Forelimb muscle (tissue), 1 donor: ENCODE results near the gene RAB20. TPM values are rescaled to one million over a fixed set of nuclear protein-coding genes. Genes with fewer than 3 reads are reported as not detected.
A peak's percentile ranks its signal among the peaks of the same experiment; 100 is the strongest.
"Not testable (repeated sequence)": the region's sequence is repeated elsewhere in the genome, so short reads cannot be mapped to it uniquely, and the experiment has no call there.

Experiments
- DNase-seq: peaks from one replicate; pipeline ENCODE4 v3.0.0-alpha.2; 2013; ENCODE audit warnings: low read depth
- polyA plus RNA-seq: library from polyadenylated mRNA; unstranded; fragments of 120-200 nt; gene quantifications from one replicate; pipeline ENCODE4 v1.2.1, GENCODE V29; 2013; ENCODE audit not compliant: insufficient read length

The RAB20 gene, protein sequence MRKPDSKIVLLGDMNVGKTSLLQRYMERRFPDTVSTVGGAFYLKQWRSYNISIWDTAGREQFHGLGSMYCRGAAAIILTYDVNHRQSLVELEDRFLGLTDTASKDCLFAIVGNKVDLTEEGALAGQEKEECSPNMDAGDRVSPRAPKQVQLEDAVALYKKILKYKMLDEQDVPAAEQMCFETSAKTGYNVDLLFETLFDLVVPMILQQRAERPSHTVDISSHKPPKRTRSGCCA
- polyA plus RNA-seq: 1.8 TPM

DNA sequence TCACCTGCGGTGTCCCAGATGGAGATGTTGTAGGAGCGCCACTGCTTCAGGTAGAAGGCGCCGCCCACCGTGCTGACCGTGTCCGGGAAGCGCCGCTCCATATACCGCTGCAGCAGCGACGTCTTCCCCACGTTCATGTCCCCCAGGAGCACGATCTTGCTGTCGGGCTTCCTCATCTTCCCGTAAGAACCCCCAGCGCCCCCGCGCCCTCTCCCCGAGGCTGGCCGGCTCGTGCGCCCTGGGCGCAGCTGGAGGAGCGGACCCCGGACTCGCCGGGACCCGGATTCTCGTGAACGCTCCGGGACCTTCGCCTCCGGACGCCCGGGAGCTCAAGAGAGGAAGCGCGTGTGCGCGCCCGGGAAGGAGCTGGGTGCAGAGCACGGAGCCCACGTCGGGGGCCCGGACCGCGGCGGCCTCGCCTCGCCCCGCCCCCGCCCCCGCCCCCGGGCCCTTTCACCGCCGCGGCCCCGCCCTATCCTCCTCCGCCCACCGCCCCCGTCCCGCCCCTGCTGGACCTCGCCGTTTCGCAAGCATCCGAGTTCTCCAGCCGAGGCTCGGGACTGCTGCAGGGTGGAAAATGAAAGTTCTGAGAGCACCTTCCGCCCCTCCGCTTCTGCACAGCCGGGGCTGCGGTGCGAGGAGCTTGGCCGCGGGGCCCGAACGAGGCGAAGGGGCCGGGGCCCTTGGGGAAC is at the start of gene RAB20:
Gene RAB20, minus strand, starts transcription at position 379 of the 692 bp plus-strand sequence. Its CDS starts 203 bp downstream, at position 176.
- peak; percentile 31 for DNase-seq

DNA sequence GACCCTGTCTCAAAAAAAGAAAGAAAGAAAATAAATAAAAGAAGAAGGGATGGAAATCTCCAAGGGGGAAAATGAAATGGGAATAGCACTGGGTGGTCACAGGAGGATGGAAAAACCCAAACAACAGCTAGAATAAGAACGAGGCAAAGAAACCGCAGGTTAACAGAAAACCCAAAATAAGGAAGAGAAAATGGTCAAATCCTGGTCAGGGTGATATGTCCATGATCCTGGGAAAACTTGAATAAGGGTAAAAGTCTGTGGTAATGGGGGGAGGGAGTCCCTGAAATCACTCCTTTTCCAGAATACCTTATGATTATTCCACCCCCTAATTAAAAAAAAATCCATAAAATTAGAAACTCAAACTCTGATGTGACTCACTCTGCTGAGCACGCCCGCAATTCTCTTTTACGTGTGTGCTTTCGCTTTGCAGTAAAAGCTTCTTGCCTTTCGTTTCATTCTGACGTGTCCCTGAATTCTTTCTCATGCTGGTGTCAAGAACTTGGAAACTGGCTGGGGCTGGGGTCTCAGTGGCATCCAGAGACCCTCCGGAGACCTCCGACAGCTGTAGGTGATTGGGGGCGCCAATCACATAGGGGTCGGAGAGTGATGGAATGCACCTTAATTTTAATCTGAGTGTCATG is 49.6 kb upstream of the RAB20 start:
- no peak for DNase-seq

DNA sequence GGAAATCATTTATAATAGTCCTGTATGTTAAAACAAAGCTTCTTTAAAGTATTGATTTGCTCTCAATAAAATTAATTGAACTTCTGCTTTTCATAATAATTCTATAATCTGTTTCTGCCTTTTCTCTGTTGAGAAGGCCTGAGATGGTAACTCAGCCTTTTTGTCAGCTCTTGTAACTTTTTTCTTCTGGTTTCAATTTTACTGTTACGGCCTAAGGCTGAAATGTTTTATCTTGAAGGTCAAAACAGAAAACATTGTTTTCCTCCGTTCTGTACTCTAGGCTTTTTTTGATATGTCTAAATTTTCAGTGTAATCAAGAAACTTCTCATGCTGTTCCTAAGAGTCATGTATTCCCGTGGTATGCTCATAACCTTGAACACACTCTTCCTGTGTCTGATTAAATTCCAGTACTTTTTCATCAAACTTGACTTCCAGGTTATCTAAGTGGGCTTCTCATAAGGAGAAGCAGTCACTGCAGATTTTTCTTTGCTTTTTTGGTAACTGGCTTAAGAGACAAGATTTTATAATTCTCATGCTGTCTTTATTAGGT is 46.2 kb upstream of the RAB20 start:
- DNase-seq: no peak

DNA sequence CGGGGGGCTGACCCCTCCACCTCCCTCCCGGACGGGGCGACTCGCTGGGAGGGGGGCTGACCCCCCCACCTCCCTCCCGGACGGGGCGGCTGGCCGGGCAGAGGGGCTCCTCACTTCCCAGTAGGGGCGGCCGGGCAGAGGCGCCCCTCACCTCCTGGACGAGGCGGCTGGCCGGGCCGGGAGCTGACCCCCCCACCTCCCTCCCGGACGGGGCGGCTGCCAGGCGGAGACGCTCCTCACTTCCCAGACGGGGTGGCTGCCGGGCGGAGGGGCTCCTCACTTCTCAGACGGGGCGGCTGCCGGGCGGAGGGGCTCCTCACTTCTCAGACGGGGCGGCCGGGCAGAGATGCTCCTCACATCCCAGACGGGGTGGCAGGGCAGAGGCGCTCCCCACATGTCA is 44.8 kb upstream of the RAB20 start:
- DNase-seq: not testable (repeated sequence)

DNA sequence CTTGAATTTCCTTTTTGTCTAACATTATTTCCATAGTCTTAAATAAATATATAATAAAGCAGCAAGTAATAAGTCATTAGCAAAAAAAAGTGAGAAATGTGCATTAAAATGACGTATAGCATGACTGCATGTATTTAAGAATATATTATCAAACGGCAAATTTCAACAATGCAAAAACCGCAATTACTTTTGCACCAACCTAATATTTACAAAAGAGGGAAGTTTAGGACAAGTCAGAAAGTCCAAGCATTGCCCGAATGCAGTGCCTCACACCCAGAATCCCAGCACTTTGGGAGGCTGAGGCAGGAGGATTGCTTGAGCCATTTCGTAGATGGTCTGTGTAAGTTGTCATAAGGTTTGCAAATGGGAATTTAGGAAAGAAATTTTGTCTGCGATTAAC is 43.6 kb upstream of the RAB20 start:
- no peak for DNase-seq

DNA sequence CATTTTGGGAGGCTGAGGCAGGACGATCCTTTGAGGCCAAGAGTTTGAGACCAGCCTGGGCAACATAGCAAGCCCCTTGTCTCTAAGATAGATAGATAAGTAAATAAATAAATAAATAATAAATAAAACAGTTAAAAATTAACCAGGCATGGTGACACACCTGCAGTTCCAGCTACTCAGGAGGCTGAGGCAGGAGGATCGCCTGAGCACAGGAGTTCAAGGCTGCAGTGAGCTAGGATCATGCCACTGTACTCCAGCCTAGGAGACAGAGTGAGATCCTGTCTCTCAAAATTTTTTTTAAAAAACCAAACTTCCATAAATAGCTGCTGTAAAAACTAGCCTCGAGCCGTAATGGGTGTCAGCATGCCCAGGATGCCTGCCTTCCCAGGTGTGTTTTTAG is 39.5 kb upstream of the RAB20 start:
- no peak for DNase-seq

DNA sequence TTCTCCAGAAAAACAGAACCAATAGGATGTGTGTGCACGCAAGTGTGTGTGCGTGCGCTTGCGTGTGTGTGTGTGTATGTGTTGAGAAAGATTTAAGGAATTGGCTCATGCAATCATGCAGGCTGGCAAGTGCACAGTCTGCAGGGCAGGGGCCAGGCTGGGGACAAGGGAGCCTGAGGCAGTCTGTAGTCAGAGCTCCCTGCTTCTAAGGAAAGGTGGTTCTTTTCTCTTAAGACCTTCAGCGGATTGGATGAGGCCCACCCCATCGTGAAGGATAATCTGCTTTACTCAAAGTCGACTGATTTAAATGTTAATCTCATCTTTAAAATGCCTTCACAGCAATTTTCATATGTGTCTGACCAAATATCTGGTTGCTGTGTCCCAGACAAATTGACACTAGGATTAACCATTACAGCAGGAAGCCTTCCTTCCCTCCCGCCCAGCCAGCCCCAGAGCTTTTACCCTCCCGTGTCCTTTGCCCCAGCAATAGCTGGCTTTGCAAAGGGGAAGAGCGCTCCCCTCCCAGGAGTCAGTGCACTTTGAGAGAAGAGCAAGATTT is 38.8 kb upstream of the RAB20 start:
- no peak for DNase-seq

DNA sequence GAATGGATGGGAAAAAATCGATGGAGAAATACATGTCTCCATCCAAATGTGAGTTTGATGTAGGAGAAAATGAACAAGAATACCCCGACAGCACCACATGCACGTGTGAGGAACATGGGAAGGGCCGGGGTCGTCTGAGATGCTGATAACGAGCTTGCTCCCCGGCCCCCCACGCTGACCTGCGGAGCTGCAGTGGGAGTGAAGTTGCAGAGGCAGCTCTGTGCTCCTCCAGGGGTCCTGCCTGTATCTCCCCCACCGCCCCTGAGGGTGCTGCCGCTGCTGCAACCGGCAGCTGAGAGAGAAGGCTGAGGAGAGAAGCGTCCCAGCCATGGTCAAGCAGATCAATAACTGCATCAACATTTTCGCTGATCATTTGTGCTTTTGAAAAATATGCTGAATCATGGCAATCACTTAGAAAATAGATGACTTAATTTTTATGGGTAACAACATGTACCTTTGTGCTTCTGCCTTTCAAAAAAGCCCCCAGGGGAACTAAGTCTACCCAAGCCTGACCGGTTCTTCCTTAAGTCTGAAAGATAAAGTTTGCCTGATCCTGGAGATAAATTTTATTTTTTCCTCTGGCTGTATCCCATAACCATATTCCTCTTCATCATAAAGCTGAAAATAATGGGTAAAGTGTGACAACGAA is 35.6 kb upstream of the RAB20 start:
- no peak for DNase-seq

DNA sequence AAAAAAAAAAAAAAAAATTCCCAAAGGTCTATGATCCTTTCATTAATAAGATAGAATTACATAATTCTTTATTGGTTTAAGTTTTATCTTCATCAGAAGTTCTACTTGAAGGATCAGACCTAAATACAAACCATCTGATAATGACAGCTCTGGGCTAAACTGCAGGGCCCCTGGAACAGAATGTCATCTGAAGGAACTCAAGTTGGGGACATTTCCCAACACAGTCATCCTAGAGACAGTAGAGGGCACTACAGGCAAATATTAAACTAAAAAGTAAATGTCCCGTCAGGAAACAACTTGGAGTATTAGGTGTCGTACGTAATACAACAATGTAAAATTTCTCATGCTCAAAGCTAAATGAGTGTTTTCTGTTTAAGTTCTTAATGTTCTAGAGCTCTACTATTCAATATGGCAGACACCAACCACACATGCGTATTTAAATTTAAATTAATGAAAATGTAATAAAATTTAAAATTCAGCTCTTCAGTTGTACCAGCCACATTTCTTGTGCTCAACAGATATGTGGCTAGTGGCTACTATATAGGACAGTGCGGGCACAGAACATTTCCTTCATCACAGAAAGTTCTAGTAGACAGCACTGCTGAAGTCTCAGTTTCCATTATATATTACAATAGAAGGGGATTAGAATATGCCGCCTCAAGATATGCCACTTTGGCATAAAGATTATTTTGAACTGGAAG is 32.1 kb upstream of the RAB20 start:
- DNase-seq: peak; percentile 31

DNA sequence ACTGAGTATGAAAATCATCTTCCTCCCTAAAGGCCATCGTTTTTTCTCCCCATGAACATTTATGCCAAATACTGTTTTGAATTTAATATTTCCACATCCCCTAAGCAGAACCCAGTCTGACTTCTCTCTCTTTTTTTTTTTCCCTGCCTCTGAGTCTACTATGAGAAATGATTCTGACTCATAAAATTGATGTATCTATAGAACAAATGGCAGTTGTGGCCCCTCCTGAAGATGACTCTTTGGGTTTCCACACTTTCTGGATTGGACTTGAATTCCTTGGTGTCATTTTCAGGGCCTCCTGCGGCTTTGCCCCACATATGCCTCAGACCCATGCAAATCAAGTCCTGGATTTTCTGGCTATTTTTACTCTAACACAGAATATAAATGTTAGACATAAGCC is 31.1 kb upstream of the RAB20 start:
- no peak for DNase-seq

DNA sequence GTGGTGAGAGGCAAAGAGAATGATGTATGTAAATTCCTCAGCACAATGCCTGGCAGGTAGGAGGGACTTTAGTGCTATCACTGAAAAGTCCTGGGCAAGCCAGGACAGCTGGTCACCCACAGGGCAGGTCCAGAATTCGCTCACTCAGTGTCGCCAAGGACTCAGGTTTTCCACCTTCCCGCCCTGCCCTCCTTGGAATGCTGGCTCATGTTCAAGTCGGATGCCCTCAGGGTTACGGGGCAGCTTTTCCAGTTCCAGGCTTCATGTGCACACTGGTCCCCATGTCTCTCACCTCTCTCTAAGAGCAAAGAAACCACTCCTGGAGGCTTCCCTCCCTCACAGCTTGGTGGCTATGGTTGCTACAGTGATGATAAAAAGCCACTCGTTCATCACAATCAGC is 29.1 kb upstream of the RAB20 start:
- no peak for DNase-seq

DNA sequence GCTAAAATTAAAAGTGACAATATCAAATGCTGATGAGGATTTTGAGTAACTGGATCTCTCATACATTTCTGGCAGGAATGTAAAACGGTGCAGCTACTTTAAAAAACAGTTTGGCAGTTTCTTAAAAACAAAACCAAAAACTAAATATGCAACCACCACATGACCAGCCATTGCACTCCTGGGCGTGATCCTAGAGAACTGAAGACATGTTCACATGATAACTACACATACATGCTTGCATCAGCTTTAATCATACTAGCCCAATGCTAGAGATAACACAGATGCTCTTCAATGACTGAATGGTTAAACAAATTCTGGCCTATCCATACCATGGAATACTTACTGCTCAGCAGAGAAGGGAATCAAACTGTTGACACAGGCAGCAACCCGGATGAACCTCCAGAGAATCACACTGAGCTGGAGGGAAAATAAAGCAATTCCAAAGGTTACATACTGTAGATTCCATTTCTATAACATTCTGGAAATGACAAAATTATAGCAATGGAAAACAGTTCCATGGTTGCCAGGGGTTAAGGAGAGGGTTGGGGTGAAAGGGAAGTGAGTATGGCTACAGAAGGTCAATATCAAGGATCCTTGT is 28.4 kb upstream of the RAB20 start:
- no peak for DNase-seq

DNA sequence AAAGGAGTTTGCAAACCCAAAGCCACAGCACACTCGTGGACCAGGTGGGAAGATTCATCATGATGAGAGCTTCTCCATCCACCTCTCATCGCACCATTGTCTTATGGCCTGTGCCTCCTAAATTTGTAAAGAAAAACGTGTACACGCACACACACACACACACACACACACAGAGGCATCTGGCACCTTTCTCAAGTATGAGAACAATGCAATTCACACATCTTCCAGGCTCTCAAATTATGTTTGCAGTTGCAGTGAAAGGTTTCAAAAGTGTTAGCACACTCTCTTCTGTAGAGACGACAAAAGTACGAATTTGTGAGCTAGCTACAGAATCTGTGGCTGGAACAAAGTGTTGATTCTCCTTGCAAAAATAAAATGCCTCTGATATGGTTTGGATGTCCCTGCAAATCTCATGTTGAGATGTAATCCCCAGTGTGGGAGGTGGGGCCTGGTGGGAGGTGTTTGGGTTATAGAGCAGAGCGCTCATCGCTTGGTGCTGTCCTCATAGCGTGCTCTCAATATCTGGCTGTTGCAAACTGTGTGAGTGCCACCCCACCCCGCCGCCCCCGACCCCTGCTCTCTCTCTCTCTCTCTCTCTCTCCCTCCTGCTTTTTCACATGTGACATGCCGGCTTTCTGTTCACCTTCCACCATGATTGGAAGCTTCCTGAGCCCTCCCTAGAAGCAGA is 21.8 kb upstream of the RAB20 start:
- no peak for DNase-seq

DNA sequence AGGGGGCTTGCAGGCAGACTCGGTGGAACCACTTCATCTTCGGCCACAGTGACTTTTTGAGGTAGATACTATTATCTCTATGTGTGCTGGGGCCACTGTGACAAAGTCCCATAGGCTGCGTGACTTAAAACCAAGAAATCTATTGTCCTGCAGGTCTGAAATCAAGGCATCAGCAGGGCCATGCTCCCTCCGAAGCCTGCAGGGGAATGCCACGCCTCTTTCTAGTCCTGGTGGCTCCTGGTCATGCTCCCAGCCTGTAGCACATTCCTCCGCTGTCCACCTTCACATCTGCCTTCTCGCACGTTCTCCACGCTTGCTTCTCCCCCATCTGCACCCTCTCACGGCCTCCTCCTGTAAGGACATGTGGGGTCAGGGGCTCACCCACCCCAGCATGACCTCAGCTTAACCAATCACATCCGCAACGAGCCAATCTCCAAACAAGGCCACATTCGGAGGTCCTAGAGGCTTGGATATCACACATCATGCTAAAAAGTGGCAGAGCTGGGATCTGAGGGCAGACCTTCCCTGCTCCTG is 21.0 kb upstream of the RAB20 start:
- no peak for DNase-seq

DNA sequence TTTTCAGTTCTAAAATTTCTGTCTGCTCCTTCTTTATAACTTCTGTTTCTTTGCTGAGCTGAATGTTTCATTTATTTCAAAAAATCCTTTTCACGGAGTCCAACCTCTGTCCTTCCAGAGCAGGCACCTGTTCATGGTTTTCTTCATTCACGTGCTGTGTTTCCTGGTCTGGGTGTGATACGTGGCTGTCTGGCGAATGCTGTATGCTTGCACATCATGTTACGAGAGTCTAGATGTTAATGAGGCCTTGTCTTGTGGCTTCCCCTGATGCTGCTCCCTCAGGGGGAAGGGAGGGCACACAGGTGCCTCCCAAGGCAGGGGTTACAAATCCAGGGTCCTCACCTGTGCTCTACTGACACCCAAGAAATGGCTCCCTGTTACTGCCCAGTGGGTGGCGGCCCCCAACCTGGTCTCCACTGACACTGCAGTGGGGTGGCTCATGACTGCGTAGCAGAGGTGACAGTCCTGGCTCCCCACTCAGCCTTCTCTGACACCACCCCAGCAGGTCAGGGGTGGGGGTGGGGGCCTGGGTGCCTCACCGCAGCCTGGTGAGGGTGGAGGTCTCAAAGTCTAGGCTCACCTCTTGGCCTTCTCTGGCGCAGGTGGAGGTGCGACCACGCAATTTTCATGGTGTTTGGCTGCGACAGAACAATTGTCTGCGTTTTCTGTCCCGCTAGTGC is 20.1 kb upstream of the RAB20 start:
- no peak for DNase-seq

DNA sequence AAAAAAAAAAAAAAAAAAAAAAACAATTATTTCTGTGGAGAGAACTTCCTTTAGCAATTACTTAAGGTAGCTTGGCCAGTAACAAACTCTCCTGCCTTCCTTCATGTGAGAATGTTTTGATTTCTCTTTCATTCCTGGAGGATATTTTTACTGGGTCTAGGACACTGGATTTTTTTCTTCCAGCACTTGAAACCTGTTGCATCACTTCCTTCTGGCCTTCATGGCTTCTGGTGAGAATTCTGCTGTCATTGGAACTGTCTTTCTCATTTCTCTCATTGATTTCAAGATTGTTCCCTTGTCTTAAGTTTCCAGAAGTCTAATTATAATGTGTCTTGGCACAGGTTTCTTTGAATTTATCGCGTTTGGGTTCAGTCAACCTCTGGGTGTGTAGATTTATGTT is 19.3 kb upstream of the RAB20 start:
- no peak for DNase-seq

DNA sequence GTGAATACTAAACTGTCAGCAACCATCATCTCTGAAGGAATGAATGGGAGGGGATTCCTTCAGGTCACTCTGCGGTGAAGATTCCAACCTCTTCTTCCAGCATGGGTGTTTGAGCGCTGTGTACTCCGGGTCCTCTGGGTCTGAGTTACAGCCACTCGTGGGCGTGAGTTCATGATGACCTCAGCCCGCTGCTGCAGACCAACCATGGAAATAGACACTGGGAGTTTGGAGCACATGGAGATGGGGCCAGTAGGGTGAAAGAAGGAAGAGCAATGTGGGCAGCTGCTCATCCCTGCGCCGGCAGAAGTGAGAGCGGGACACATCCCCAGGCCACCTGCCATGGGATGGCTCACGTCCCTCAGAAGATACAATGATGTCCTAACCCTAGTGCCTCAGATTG is 16.8 kb upstream of the RAB20 start:
- DNase-seq: no peak

DNA sequence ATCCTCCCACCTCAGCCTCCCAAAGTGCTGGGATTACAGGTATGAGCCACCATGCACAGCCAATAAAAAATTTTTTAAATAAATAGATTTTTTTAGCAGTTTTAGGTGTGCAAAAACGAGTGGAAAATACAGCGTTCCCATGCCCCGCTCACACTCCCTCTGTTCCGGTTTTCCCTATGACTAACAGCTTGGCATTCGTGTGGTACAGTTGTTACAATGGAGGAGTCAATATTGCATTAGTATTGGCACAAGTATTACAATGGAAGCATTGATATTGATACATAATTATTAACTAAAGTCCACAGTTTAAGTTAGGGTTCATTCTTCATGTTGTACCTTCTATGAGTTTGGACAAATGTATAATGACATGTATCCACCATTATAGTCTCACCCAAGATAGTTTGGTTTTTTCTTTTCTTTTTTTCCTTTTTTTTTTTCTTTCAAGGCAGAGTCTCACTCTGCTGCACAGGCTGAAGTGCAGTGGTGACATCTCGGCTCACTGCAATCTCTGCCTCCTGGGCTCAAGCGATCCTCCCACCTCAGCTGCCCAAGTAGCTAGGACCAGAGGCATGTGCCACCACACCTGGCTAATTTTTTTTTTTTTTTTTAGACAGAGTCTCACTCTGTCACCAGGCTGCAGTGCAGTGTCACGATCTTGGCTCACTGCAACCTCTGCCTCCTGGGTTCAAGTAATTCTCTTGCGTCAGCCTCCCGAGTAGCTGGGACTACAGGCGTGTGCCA is 15.4 kb upstream of the RAB20 start:
- DNase-seq: no peak

DNA sequence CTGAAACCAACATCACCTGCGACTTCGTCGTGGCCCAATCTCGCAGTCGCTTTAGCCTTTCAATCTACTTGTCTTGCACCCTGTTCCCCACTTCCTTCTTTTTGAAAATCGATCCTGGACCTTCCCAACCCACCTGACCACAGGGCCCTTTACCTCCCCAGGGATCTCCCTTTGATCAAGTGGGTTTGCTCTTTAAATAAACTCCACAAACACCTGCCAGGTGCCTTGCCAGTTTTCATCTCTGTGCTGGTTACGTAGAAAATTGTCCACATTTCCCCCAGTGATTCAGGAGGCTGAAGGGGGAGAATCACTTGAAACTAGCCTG is 14.5 kb upstream of the RAB20 start:
- no peak for DNase-seq
